KOPT-K1 (cell line): ENCODE measurements around the gene USP3.
"Not testable (repeated sequence)": the region's sequence is repeated elsewhere in the genome, so short reads cannot be mapped to it uniquely, and the experiment has no call there.

Experiments used
- H3K27ac ChIP-seq: fragments of 200-600 bp; sonication (generic); 2 replicates; pipeline ENCODE4 v1.5.1; 2016; ENCODE audit warnings: antibody characterized with exemption, mild to moderate bottlenecking, low read depth, low read length; ENCODE audit not compliant: poor library complexity, severe bottlenecking
- H3K36me3 ChIP-seq: fragments of 200-600 bp; sonication (generic); 2 replicates; pipeline ENCODE4 v1.5.1; 2017; ENCODE audit warnings: antibody characterized with exemption, mild to moderate bottlenecking, low read length, moderate library complexity; ENCODE audit not compliant: insufficient read depth
- H3K9me3 ChIP-seq: fragments of 200-600 bp; sonication (generic); 2 replicates; pipeline ENCODE4 v1.5.1; 2017; ENCODE audit warnings: antibody characterized with exemption, low read length, mild to moderate bottlenecking; ENCODE audit not compliant: insufficient read depth, poor library complexity, severe bottlenecking

USP3 gene

GRCh38 chr15:63487758-63488397, 16.5 kb upstream of the USP3 start:
- not testable (repeated sequence) for H3K27ac ChIP-seq, H3K9me3 ChIP-seq, H3K36me3 ChIP-seq

DNA sequence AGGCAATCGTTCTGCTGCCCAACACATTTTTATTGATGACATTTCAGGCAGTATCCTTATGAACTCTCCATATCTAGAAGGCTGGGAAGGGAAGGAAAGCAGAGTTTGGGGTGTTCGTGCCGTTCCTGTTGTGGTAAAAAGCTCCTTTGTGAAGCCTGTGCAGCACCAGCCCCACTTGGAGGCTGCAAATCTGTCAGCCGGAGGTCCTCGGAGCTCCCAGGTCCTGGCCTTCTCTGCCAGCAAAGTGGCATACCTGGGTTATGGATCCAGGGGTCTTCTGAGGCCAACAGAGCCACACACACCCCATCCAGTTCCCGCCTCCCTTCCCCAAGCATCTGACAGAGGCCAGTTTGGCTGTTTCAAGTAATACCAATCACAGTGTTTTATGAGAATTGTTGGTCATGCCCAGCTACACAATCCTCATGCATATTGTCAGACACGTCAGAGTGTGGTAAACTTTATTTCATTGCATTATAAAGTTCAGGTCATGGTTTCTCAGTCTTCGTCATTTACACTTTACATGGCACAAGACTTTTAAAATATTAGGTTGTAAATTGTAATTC, 15.9 kb upstream of the USP3 start:
- H3K36me3 ChIP-seq, result no peaks in the 10 kb centered on the region
- no peaks in the 10 kb centered on the region for H3K9me3 ChIP-seq
- no peak overlapping the region for H3K27ac ChIP-seq

GRCh38 chr15:63489352-63489751, 15.0 kb upstream of the USP3 start:
- no peak overlapping the region for H3K27ac ChIP-seq
- no peaks in the 10 kb centered on the region for H3K9me3 ChIP-seq
- H3K36me3 ChIP-seq, result no peaks in the 10 kb centered on the region

GRCh38 chr15:63490345-63491034, 13.9 kb upstream of the USP3 start:
- Histone ChIP-seq H3K36me3 (no peaks in the 10 kb centered on the region), H3K9me3 (no peaks in the 10 kb centered on the region), H3K27ac (no peak overlapping the region)

DNA sequence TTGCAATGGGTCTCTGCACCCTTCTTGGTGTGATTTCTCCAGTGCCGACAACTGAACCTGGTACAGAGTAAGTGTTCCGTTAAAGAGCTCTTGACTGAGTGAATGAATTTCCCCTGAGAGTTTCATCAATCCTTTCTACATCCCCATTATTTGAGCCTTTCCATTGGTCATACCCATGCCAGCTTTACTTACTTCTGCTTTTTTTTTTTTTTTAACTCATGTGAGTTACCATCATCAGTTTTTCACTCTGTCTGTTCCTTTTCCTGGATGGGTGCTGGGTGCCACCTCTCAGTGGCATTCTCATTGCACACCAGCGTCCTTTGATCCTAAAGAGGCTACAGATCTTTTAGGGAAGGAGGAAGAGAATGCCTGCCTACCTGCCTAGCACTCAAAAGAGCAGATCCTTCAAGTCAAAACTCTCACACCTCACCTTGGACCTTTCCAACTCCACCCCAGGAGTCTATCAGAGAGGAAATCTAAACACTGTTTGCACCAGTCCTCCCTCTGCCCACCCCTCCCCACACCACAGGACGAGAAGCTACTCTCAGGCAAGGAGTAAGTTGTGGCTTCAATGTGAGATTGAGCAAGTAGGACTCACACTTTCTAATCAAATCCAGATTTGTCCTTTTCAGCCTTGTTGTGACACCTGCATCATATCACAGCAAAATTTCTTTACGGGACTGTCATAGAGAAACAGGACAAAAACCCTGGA, 13.1 kb upstream of the USP3 start:
- no peaks in the 10 kb centered on the region for H3K9me3 ChIP-seq
- no peak overlapping the region for H3K27ac ChIP-seq
- no peaks in the 10 kb centered on the region for H3K36me3 ChIP-seq

DNA sequence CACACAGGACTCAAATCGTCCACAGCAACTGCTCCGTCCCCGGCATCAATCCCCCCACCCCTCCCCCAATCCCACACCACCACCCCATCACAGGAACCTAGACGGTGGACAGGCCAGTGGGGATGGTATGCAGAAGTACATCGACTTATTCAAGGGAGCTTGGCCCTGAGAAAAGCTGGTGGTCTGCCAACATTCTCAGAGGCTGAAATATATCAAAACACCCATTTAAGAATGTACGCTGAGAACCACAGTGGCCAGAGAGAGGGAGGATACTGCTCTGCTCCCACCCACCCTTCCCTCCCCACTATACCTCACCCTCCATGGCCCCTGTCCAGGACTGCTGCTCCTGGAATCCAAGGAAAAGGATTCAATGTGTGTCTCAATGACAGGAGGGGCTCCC, 12.4 kb upstream of the USP3 start:
- no peak overlapping the region for H3K27ac ChIP-seq

GRCh38 chr15:63492541-63493077, 11.8 kb upstream of the USP3 start:
- H3K27ac ChIP-seq, result no peak overlapping the region
- H3K9me3 ChIP-seq, result no peaks in the 10 kb centered on the region
- no peaks in the 10 kb centered on the region for H3K36me3 ChIP-seq

More for the DNA sequence above, 12.4 kb upstream of the USP3 start:
- Histone ChIP-seq H3K36me3 (no peaks in the 10 kb centered on the region), H3K9me3 (no peaks in the 10 kb centered on the region)

DNA sequence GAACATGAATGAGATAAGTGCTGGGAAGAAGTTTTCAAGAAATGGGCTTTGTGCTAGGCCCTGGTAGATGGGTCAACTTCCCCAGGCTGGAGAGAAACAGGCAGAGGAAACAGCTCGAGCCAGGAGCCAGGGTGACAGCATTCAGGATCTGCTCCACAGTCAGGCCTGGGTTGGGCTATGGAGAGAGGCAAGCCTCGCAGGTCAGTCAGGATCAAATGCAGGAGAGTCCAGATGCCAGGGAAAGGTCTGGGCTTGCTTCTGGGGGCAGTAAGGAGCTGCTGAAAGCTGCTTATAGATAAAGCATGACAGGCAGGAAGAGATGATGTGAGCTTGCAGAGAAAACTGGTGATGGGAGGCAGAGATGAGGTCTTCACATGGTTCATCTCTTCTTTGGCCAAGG, 11.0 kb upstream of the USP3 start:
- H3K9me3 ChIP-seq, result no peaks in the 10 kb centered on the region
- H3K36me3 ChIP-seq, result no peaks in the 10 kb centered on the region
- no peak overlapping the region for H3K27ac ChIP-seq

DNA sequence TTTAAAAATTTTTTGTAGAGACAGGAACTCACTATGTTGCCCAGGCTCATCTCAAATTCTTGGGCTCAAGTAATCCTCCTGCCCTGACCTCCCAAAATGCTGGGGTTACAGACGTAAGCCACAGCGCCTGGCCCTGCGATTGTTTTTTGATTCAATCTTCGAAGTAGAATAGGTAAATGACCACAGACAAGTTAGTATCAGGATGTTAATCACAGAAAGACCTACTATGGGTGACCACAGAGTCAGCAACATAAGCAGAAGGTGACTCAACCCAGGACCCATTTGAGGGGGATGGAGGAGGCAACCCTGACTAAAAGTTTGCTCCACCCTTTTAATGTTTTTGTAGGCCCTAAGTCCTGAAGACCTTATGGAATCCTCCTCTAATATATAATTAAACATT, 10.0 kb upstream of the USP3 start:
- Histone ChIP-seq H3K9me3 (no peaks in the 10 kb centered on the region), H3K36me3 (no peaks in the 10 kb centered on the region), H3K27ac (no peak overlapping the region)

DNA sequence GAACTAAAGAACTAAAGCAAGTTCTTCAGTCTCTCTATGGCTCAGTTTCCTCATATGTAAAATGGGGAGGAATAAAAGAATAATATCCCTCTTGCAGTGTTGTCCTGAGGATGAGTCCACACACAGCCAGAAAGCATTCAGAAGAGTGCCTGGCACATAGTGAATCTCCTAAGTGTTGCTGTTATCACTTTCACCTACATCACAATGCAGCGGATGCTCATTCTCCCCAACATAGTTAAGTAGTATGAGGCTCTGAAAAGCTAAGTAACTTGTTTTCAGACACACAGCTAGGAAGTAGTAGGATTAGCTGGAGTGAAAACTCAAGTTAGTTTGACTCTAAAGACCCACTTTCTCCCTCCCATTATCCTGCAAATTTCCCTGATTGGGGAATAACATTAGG, 9.1 kb upstream of the USP3 start:
- Histone ChIP-seq H3K27ac (no peak overlapping the region), H3K9me3 (no peaks in the 10 kb centered on the region), H3K36me3 (no peaks in the 10 kb centered on the region)

- H3K27ac ChIP-seq, result no peak overlapping the region
- no peaks in the 10 kb centered on the region for H3K36me3 ChIP-seq
- H3K9me3 ChIP-seq, result no peaks in the 10 kb centered on the region
Measured at GRCh38 chr15:63495780-63496488, 8.5 kb upstream of the USP3 start.

DNA sequence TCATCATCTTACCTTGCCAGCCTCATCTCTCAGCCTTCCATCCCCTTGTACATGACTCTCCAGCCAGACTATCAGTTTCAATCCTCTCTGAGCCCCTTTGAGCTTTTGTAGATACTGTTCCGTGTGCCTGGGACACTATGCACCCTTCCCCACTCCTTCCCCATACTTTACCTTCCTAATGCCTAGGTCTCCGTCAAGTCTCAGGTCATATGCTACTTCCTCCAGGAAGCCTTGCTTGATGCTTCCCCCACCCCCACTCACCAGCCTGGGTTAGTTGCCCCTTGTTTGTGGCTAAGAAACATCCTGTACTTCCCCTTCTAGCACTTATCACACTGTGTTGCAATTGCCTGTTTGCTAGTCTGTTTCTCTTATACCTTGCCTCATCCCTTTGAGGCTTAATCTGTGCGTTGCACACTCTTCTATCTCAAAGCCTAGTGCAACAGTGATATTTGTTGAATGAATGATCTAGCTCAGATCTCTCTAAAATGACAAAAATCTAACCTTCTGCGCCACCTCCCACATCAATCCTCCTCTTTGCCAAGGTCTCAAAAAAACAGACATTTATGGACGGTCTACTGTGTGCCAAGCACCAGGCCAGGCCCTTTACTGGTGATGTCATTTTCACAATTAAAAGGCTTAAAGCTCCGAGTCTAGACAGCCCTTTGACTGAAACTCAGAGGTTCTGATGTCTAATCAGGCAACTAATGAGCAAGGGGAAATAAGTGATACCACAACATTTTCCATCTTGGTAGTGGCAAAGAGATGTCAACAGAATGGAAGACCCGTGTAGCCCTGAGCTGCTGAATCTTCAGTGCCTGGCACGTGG, 6.5 kb upstream of the USP3 start:
- Histone ChIP-seq H3K27ac (peak overlapping the region; percentile 44), H3K9me3 (no peaks in the 10 kb centered on the region), H3K36me3 (no peaks in the 10 kb centered on the region)

GRCh38 chr15:63499175-63499549, 5.2 kb upstream of the USP3 start:
- H3K36me3 ChIP-seq, result no peaks in the 10 kb centered on the region
- no peak overlapping the region for H3K27ac ChIP-seq

DNA sequence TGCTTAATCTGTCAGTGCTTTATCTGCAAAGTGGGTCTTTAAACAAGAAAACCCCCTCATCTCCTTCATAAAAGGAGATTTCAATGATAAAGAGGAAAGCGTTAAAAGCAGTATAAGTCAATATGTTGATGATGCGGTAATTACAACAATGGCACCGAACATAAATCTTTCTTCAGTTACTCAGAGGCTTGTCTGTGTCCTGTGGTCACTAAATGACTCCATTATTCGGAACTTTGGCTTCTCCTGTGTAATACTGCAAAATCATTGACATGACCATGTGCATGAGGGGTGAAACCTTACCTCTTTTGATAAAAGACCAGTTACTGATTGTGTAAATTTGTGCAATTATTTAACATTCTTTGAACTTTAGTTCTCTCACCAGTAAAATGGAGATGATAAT, 4.8 kb upstream of the USP3 start:
- no peak overlapping the region for H3K27ac ChIP-seq
- H3K36me3 ChIP-seq, result no peaks in the 10 kb centered on the region
- H3K9me3 ChIP-seq, result no peaks in the 10 kb centered on the region

More at GRCh38 chr15:63499175-63499549, 5.2 kb upstream of the USP3 start:
- no peaks in the 10 kb centered on the region for H3K9me3 ChIP-seq
